ENCODE results near the gene COX11. TPM values are rescaled to one million over a fixed set of nuclear protein-coding genes. Genes with fewer than 3 reads are reported as not detected.

The COX11 gene
- total and polyA plus RNA-seq, 2 of the 13 experiments (the other 11 are each of a cell fraction or from before 2014, with no cell fraction given): 103 to 203 TPM

- TF ChIP-seq KIAA2018 (CRISPR knock-in tag; IDR thresholded peaks at IDR 0.05; ENCODE audit: borderline replicate concordance) (peak; percentile 80; the same call in 1 of the 2 replicates), GTF2F1 (IDR thresholded peaks at IDR 0.05; ENCODE audit: low read length) (no peak), HDAC2 (CRISPR knock-in tag; IDR thresholded peaks at IDR 0.05) (peak; percentile 83), PBX3 (CRISPR knock-in tag; IDR thresholded peaks at IDR 0.05; ENCODE audit: borderline replicate concordance) (no peak; the same call in 1 of the 2 replicates), NFE2L2 (IDR thresholded peaks at IDR 0.05; ENCODE audit: low read length) (no peak), ZBTB26 (CRISPR knock-in tag; IDR thresholded peaks at IDR 0.05; ENCODE audit: borderline replicate concordance) (peak; percentile 12; the same call in 1 of the 2 replicates), DNMT3B (CRISPR knock-in tag; conservative IDR thresholded peaks at IDR 0.05) (no peak), CSRNP2 (CRISPR knock-in tag; conservative IDR thresholded peaks at IDR 0.05; ENCODE audit: low read depth) (no peak), ZNF441 (CRISPR knock-in tag; IDR thresholded peaks at IDR 0.05; ENCODE audit: borderline replicate concordance) (no peak; the same call in 1 of the 2 replicates), ZNF205 (CRISPR knock-in tag; IDR thresholded peaks at IDR 0.05) (peak; percentile 12; the same call in 1 of the 2 replicates), CCAR2 (optimal IDR thresholded peaks at IDR 0.05; ENCODE audit: low read depth, low read length) (no peak), ZNF770 (CRISPR knock-in tag; IDR thresholded peaks at IDR 0.05) (peak; percentile 48; the same call in 1 of the 2 replicates), ZNF225 (CRISPR knock-in tag; IDR thresholded peaks at IDR 0.05) (no peak; the same call in none of the 2 replicates)
Observed at GRCh38 chr17:54968262-54968987, at the start of gene COX11, which contains the start of gene STXBP4 (continued).
